ENCODE measurements around the gene SH3BP5.

SH3BP5 gene

GRCh38 chr3:15326037-15326436 is 6.3 kb downstream of the SH3BP5 start:
- no peak for DNase-seq
- Histone ChIP-seq H3K4me1 (ENCODE audit: control insufficient read depth, insufficient read depth, low read length, poor library complexity, severe bottlenecking) (peaks cover 49% of the 10 kb centered on the region), H3K27me3 (replicated peaks; ENCODE audit: control insufficient read depth, insufficient read depth, low read length, poor library complexity, severe bottlenecking) (no peaks in the 10 kb centered on the region), H3K9me3 (ENCODE audit: control insufficient read depth, low read length) (no peaks in the 10 kb centered on the region), H3K27ac (ENCODE audit: insufficient read depth, low read length, poor library complexity, severe bottlenecking) (no peak overlapping the region), H3K36me3 (ENCODE audit: control insufficient read depth, insufficient read depth, low read length) (peaks cover 7% of the 10 kb centered on the region), H3K4me3 (ENCODE audit: insufficient read depth, low read depth, low read length, poor library complexity, severe bottlenecking) (no peak overlapping the region)

DNA sequence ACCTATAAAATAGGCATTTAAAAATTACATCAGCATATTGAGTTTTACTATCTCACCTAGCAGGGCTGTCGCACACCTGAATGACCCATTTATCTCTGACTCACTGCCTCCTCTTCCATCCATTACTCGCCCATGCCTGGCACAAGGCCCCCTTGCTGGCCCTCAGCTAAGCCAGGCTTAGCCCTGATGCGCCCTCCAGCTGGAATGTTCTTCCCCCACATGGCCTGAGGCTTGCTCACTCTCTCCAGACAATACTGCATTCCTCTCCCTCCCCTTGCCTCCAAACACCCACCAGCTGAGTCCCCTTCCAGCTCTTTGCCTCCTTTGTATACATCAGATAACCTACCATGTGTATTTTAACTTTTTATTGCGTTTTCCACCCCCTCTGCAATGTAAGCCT is 7.2 kb downstream of the SH3BP5 start:
- DNase-seq, result no peak
- H3K36me3 ChIP-seq (ENCODE audit: control insufficient read depth, insufficient read depth, low read length), result peaks cover 7% of the 10 kb centered on the region
- peaks cover 56% of the 10 kb centered on the region for H3K4me1 ChIP-seq (ENCODE audit: control insufficient read depth, insufficient read depth, low read length, poor library complexity, severe bottlenecking)

GRCh38 chr3:15324379-15324808 is 8.0 kb downstream of the SH3BP5 start:
- Histone ChIP-seq H3K4me1 (ENCODE audit: control insufficient read depth, insufficient read depth, low read length, poor library complexity, severe bottlenecking) (peaks cover 59% of the 10 kb centered on the region), H3K27me3 (replicated peaks; ENCODE audit: control insufficient read depth, insufficient read depth, low read length, poor library complexity, severe bottlenecking) (no peaks in the 10 kb centered on the region), H3K36me3 (ENCODE audit: control insufficient read depth, insufficient read depth, low read length) (peaks cover 7% of the 10 kb centered on the region), H3K27ac (ENCODE audit: insufficient read depth, low read length, poor library complexity, severe bottlenecking) (no peak overlapping the region), H3K4me3 (ENCODE audit: insufficient read depth, low read depth, low read length, poor library complexity, severe bottlenecking) (no peak overlapping the region), H3K9me3 (ENCODE audit: control insufficient read depth, low read length) (no peaks in the 10 kb centered on the region)
- no peak for DNase-seq

More for the DNA sequence above, 7.2 kb downstream of the SH3BP5 start:
- no peaks in the 10 kb centered on the region for H3K27me3 ChIP-seq (replicated peaks; ENCODE audit: control insufficient read depth, insufficient read depth, low read length, poor library complexity, severe bottlenecking)
- no peak overlapping the region for H3K27ac ChIP-seq (ENCODE audit: insufficient read depth, low read length, poor library complexity, severe bottlenecking)
- no peak overlapping the region for H3K4me3 ChIP-seq (ENCODE audit: insufficient read depth, low read depth, low read length, poor library complexity, severe bottlenecking)
- H3K9me3 ChIP-seq (ENCODE audit: control insufficient read depth, low read length), result no peaks in the 10 kb centered on the region

DNA sequence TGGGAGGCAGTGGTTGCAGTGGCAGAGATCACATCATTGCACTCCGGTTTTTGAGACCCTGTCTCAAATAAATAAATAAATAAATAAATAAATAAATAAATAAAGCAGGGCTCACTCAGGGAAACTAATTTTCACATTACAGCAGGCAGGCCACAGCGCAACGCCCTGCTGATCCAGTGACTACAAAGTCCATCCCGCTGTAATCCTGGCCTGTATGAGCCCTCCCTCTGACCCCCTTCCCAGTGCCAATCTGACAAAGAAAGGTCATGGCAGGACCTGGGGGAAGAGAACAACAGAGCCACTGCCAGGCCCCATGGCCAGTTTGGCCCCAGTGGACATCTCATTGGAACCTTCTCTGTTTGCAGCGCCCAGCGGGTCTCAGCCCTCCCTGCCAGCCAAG is 9.3 kb downstream of the SH3BP5 start:
- Histone ChIP-seq H3K36me3 (ENCODE audit: control insufficient read depth, insufficient read depth, low read length) (peaks cover 7% of the 10 kb centered on the region), H3K4me1 (ENCODE audit: control insufficient read depth, insufficient read depth, low read length, poor library complexity, severe bottlenecking) (peaks cover 52% of the 10 kb centered on the region), H3K27ac (ENCODE audit: insufficient read depth, low read length, poor library complexity, severe bottlenecking) (peak overlapping the region; percentile 18), H3K9me3 (ENCODE audit: control insufficient read depth, low read length) (no peaks in the 10 kb centered on the region), H3K4me3 (ENCODE audit: insufficient read depth, low read depth, low read length, poor library complexity, severe bottlenecking) (no peak overlapping the region), H3K27me3 (replicated peaks; ENCODE audit: control insufficient read depth, insufficient read depth, low read length, poor library complexity, severe bottlenecking) (no peaks in the 10 kb centered on the region)
- DNase-seq, result no peak

DNA sequence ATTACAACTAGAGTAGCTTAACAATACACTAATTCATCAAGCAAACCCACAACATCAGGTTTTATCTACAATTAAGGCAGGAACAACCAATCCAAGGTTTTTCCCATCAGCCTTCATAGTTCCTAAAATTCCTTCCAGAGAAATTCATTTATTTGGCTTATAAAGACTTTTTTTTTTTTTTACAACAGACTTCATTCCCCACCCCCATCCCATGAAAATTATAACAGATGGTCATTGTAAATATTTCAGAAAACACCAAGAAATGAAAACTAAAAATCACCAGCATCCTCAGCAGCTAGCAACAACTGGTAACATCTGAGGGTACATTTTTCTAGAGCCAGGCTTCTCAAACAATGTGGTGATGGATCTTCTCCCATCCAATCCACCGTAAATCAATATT is 11.0 kb downstream of the SH3BP5 start:
- Histone ChIP-seq H3K4me1 (ENCODE audit: control insufficient read depth, insufficient read depth, low read length, poor library complexity, severe bottlenecking) (peaks cover 47% of the 10 kb centered on the region), H3K27ac (ENCODE audit: insufficient read depth, low read length, poor library complexity, severe bottlenecking) (no peak overlapping the region), H3K27me3 (replicated peaks; ENCODE audit: control insufficient read depth, insufficient read depth, low read length, poor library complexity, severe bottlenecking) (no peaks in the 10 kb centered on the region), H3K36me3 (ENCODE audit: control insufficient read depth, insufficient read depth, low read length) (peaks cover 7% of the 10 kb centered on the region), H3K9me3 (ENCODE audit: control insufficient read depth, low read length) (no peaks in the 10 kb centered on the region), H3K4me3 (ENCODE audit: insufficient read depth, low read depth, low read length, poor library complexity, severe bottlenecking) (no peak overlapping the region)
- DNase-seq, result no peak

DNA sequence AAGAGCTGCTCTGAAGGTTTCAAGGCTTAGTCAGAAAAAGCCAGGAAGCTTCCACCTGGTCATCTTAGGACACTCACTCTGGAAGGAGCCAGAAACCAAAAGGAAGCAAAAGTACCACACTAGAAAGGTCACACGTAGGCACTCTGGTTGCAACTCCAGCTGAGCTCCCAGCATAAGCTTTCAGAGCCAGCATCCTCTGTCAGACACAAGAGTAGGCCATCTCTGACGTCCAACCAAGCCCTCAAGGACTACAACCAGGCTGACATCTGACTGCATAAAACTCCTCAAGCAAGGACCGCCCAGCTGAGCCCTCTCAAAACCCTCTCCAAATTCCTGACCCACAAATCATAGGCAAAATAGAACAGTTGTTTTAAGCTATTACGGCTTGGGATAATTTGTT is 12.8 kb downstream of the SH3BP5 start:
- no peak overlapping the region for H3K27ac ChIP-seq (ENCODE audit: insufficient read depth, low read length, poor library complexity, severe bottlenecking)
- no peaks in the 10 kb centered on the region for H3K9me3 ChIP-seq (ENCODE audit: control insufficient read depth, low read length)
- peaks cover 3% of the 10 kb centered on the region for H3K36me3 ChIP-seq (ENCODE audit: control insufficient read depth, insufficient read depth, low read length)
- peaks cover 53% of the 10 kb centered on the region for H3K4me1 ChIP-seq (ENCODE audit: control insufficient read depth, insufficient read depth, low read length, poor library complexity, severe bottlenecking)
- no peak overlapping the region for H3K4me3 ChIP-seq (ENCODE audit: insufficient read depth, low read depth, low read length, poor library complexity, severe bottlenecking)
- H3K27me3 ChIP-seq (replicated peaks; ENCODE audit: control insufficient read depth, insufficient read depth, low read length, poor library complexity, severe bottlenecking), result no peaks in the 10 kb centered on the region
- DNase-seq, result no peak

DNA sequence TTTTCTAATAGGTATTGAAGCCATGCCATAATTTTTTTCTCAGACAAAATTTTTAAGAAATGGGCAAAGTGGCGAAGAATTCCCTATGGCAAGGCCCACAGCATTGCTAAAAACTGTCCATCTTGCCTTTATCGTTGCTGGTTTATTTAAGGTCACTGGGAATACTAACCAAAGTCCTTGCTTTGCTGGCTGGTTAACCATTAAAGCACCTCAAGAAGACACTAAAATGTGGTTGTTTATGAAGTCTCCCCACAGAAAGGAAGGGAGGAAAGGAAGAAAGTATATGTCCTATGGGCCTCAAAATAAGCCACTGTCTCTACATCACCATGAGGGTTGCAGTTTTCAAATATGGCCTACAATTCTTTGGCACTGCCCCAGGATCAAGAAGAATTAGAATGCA is 13.2 kb downstream of the SH3BP5 start:
- peaks cover 54% of the 10 kb centered on the region for H3K4me1 ChIP-seq (ENCODE audit: control insufficient read depth, insufficient read depth, low read length, poor library complexity, severe bottlenecking)
- H3K9me3 ChIP-seq (ENCODE audit: control insufficient read depth, low read length), result no peaks in the 10 kb centered on the region
- no peaks in the 10 kb centered on the region for H3K27me3 ChIP-seq (replicated peaks; ENCODE audit: control insufficient read depth, insufficient read depth, low read length, poor library complexity, severe bottlenecking)
- H3K4me3 ChIP-seq (ENCODE audit: insufficient read depth, low read depth, low read length, poor library complexity, severe bottlenecking), result no peak overlapping the region
- no peak overlapping the region for H3K27ac ChIP-seq (ENCODE audit: insufficient read depth, low read length, poor library complexity, severe bottlenecking)
- DNase-seq, result no peak
- no peaks in the 10 kb centered on the region for H3K36me3 ChIP-seq (ENCODE audit: control insufficient read depth, insufficient read depth, low read length)

- no peak for DNase-seq
- no peaks in the 10 kb centered on the region for H3K36me3 ChIP-seq (ENCODE audit: control insufficient read depth, insufficient read depth, low read length)
- no peaks in the 10 kb centered on the region for H3K27me3 ChIP-seq (replicated peaks; ENCODE audit: control insufficient read depth, insufficient read depth, low read length, poor library complexity, severe bottlenecking)
- H3K27ac ChIP-seq (ENCODE audit: insufficient read depth, low read length, poor library complexity, severe bottlenecking), result no peak overlapping the region
- H3K9me3 ChIP-seq (ENCODE audit: control insufficient read depth, low read length), result no peaks in the 10 kb centered on the region
- H3K4me3 ChIP-seq (ENCODE audit: insufficient read depth, low read depth, low read length, poor library complexity, severe bottlenecking), result no peak overlapping the region
- H3K4me1 ChIP-seq (ENCODE audit: control insufficient read depth, insufficient read depth, low read length, poor library complexity, severe bottlenecking), result peaks cover 55% of the 10 kb centered on the region
Observed at GRCh38 chr3:15318661-15319060, 13.7 kb downstream of the SH3BP5 start.

DNA sequence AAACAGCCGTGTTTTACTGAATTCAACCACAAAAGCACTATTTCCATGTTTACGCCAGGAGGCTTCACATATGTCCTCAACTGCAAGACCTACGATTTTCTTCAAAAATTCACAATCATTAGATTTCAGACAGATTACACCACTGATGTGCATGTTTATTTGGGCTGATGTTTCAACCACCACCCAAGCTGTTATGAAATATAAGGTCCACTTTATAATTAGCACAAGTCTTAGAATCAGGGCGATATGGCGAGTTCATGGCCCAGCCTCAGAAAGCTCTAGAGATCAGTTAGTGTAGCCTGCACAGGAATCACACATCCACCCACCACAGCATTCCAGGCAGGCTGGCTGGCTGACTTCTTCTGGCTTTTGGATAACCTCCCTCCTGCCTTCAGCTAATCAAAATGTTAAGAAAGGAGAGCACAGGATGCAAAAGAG is 15.4 kb downstream of the SH3BP5 start:
- Histone ChIP-seq H3K4me3 (ENCODE audit: insufficient read depth, low read depth, low read length, poor library complexity, severe bottlenecking) (no peak overlapping the region), H3K36me3 (ENCODE audit: control insufficient read depth, insufficient read depth, low read length) (peaks cover 5% of the 10 kb centered on the region), H3K27ac (ENCODE audit: insufficient read depth, low read length, poor library complexity, severe bottlenecking) (no peak overlapping the region), H3K27me3 (replicated peaks; ENCODE audit: control insufficient read depth, insufficient read depth, low read length, poor library complexity, severe bottlenecking) (no peaks in the 10 kb centered on the region), H3K4me1 (ENCODE audit: control insufficient read depth, insufficient read depth, low read length, poor library complexity, severe bottlenecking) (peaks cover 68% of the 10 kb centered on the region), H3K9me3 (ENCODE audit: control insufficient read depth, low read length) (no peaks in the 10 kb centered on the region)
- no peak for DNase-seq

DNA sequence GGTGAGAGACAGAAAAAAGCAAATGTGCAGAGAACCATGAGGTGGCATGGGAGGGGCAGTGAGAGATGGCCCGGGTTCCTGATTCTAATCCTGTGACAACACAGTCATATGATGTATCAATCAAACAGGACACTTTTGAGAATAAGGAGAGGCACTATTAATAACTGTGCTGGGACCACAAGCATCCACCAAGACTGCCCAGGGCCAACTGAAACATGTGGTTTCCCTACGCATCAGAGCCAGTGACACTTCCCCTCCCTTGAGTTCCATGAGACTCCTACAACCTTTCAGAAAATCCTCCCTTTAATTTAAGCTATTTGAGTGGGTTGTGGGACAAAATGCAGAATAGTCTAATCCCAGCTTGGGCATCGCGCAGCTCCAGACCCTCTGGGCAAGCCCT is 17.4 kb downstream of the SH3BP5 start:
- DNase-seq, result no peak
- Histone ChIP-seq H3K27ac (ENCODE audit: insufficient read depth, low read length, poor library complexity, severe bottlenecking) (no peak overlapping the region), H3K9me3 (ENCODE audit: control insufficient read depth, low read length) (no peaks in the 10 kb centered on the region), H3K4me1 (ENCODE audit: control insufficient read depth, insufficient read depth, low read length, poor library complexity, severe bottlenecking) (peaks cover 71% of the 10 kb centered on the region), H3K27me3 (replicated peaks; ENCODE audit: control insufficient read depth, insufficient read depth, low read length, poor library complexity, severe bottlenecking) (no peaks in the 10 kb centered on the region), H3K36me3 (ENCODE audit: control insufficient read depth, insufficient read depth, low read length) (peaks cover 12% of the 10 kb centered on the region), H3K4me3 (ENCODE audit: insufficient read depth, low read depth, low read length, poor library complexity, severe bottlenecking) (no peak overlapping the region)

GRCh38 chr3:15314276-15314675 is 18.1 kb downstream of the SH3BP5 start:
- no peak for DNase-seq
- H3K36me3 ChIP-seq (ENCODE audit: control insufficient read depth, insufficient read depth, low read length), result peaks cover 12% of the 10 kb centered on the region
- peaks cover 71% of the 10 kb centered on the region for H3K4me1 ChIP-seq (ENCODE audit: control insufficient read depth, insufficient read depth, low read length, poor library complexity, severe bottlenecking)
- H3K27me3 ChIP-seq (replicated peaks; ENCODE audit: control insufficient read depth, insufficient read depth, low read length, poor library complexity, severe bottlenecking), result no peaks in the 10 kb centered on the region
- no peak overlapping the region for H3K4me3 ChIP-seq (ENCODE audit: insufficient read depth, low read depth, low read length, poor library complexity, severe bottlenecking)
- H3K27ac ChIP-seq (ENCODE audit: insufficient read depth, low read length, poor library complexity, severe bottlenecking), result no peak overlapping the region
- H3K9me3 ChIP-seq (ENCODE audit: control insufficient read depth, low read length), result no peaks in the 10 kb centered on the region

Measured in effector memory CD4-positive, alpha-beta T cell (primary cell).